Measurements from ENCODE around the gene MRPS14.

DNA sequence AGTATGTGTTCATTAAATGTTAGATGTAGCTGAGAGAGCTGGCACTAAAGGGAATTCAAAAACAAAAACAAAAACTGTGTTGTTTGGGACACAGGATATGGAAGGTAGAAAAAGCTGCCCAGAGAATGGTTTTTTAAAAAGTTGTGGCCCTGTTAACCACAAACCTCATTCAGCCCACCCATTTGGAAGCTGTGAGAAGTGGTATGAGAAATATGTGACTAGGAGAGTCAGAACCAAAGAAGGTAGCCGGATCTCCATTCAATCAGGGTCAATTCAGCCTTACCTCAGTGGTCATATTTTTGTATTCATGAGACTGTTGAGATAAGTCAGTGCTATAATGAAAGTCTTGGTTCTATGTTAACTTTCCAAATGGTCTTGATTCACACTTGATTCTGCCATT lies 53.2 kb downstream of the MRPS14 start:
- TF ChIP-seq CTCF (conservative IDR thresholded peaks at IDR 0.05; ENCODE audit: low read depth, low read length) (no peak), POLR2A (IDR thresholded peaks at IDR 0.05; ENCODE audit: low read depth, low read length) (no peak), SMC3 (IDR thresholded peaks at IDR 0.05; ENCODE audit: low read depth, low read length) (no peak), NFE2L2 (IDR thresholded peaks at IDR 0.05; ENCODE audit: low read depth, low read length) (no peak), CEBPB (IDR thresholded peaks at IDR 0.05; ENCODE audit: low read depth, low read length) (no peak), CHD1 (IDR thresholded peaks at IDR 0.05; ENCODE audit: low read depth, low read length) (no peak), RCOR1 (IDR thresholded peaks at IDR 0.05; ENCODE audit: insufficient replicate concordance, low read length) (no peak), MAFK (IDR thresholded peaks at IDR 0.05; ENCODE audit: low read depth, low read length) (no peak), MXI1 (IDR thresholded peaks at IDR 0.05; ENCODE audit: borderline replicate concordance, low read depth, low read length) (no peak), BHLHE40 (IDR thresholded peaks at IDR 0.05; ENCODE audit: low read depth, low read length) (no peak), RFX5 (IDR thresholded peaks at IDR 0.05; ENCODE audit: low read depth, low read length) (no peak), RAD21 (IDR thresholded peaks at IDR 0.05; ENCODE audit: low read length) (no peak), FOS (IDR thresholded peaks at IDR 0.05; ENCODE audit: low read depth, low read length) (no peak)
- TF ChIP-seq, protein P1, sequence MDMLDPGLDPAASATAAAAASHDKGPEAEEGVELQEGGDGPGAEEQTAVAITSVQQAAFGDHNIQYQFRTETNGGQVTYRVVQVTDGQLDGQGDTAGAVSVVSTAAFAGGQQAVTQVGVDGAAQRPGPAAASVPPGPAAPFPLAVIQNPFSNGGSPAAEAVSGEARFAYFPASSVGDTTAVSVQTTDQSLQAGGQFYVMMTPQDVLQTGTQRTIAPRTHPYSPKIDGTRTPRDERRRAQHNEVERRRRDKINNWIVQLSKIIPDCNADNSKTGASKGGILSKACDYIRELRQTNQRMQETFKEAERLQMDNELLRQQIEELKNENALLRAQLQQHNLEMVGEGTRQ (IDR thresholded peaks at IDR 0.05; ENCODE audit: low read depth, low read length): no peak

Data from IMR-90 (cell line).